ENCODE results near the gene PCDH10. TPM values are rescaled to one million over a fixed set of nuclear protein-coding genes. Genes with fewer than 3 reads are reported as not detected.

Gene PCDH10
- total RNA-seq, 2 donors from 2014 or later: 0.44 to 0.94 TPM

- Histone ChIP-seq H3K27ac (no peak overlapping the region), H3K36me3 (no peaks in the 10 kb centered on the region), H3K9me3 (no peaks in the 10 kb centered on the region), H3K27me3 (no peaks in the 10 kb centered on the region), H3K4me1 (no peaks in the 10 kb centered on the region), H3K4me3 (no peak overlapping the region)
- TF ChIP-seq CTCF (IDR thresholded peaks at IDR 0.05): no peak
- no peak for DNase-seq (ENCODE audit: low spot score)
These were observed 29.9 kb downstream of the PCDH10 start for GRCh38 chr4:133178956-133179355.

GRCh38 chr4:133186210-133186609 is 37.1 kb downstream of the PCDH10 start:
- no peak for TF ChIP-seq CTCF (IDR thresholded peaks at IDR 0.05)
- H3K4me1 ChIP-seq: no peaks in the 10 kb centered on the region
- no peaks in the 10 kb centered on the region for H3K27me3 ChIP-seq
- DNase-seq (ENCODE audit: low spot score): no peak
- no peak overlapping the region for H3K4me3 ChIP-seq
- no peaks in the 10 kb centered on the region for H3K36me3 ChIP-seq
- no peaks in the 10 kb centered on the region for H3K9me3 ChIP-seq
- no peak overlapping the region for H3K27ac ChIP-seq

- no peak for TF ChIP-seq CTCF (IDR thresholded peaks at IDR 0.05)
- Histone ChIP-seq H3K27ac (no peak overlapping the region), H3K4me3 (no peak overlapping the region), H3K4me1 (no peaks in the 10 kb centered on the region), H3K36me3 (no peaks in the 10 kb centered on the region), H3K27me3 (no peaks in the 10 kb centered on the region), H3K9me3 (no peaks in the 10 kb centered on the region)
- no peak for DNase-seq (ENCODE audit: low spot score)
These were observed 37.8 kb downstream of the PCDH10 start for GRCh38 chr4:133186845-133187244.

GRCh38 chr4:133188433-133189146 is 39.5 kb downstream of the PCDH10 start:
- Histone ChIP-seq H3K36me3 (no peaks in the 10 kb centered on the region), H3K4me3 (no peak overlapping the region), H3K4me1 (no peaks in the 10 kb centered on the region), H3K9me3 (no peaks in the 10 kb centered on the region), H3K27me3 (no peaks in the 10 kb centered on the region), H3K27ac (no peak overlapping the region)
- no peak for TF ChIP-seq CTCF (IDR thresholded peaks at IDR 0.05)
- DNase-seq (ENCODE audit: low spot score): no peak

GRCh38 chr4:133189147-133189517 is 40.0 kb downstream of the PCDH10 start:
- TF ChIP-seq CTCF (IDR thresholded peaks at IDR 0.05): no peak
- H3K4me3 ChIP-seq: no peak overlapping the region

GRCh38 chr4:133190098-133190497 is 41.0 kb downstream of the PCDH10 start:
- no peak for TF ChIP-seq CTCF (IDR thresholded peaks at IDR 0.05)
- no peak overlapping the region for H3K27ac ChIP-seq
- no peaks in the 10 kb centered on the region for H3K27me3 ChIP-seq
- H3K36me3 ChIP-seq: no peaks in the 10 kb centered on the region
- no peak for DNase-seq (ENCODE audit: low spot score)
- H3K9me3 ChIP-seq: no peaks in the 10 kb centered on the region
- no peaks in the 10 kb centered on the region for H3K4me1 ChIP-seq
- no peak overlapping the region for H3K4me3 ChIP-seq

More at GRCh38 chr4:133189147-133189517, 40.0 kb downstream of the PCDH10 start:
- H3K36me3 ChIP-seq: no peaks in the 10 kb centered on the region
- H3K27me3 ChIP-seq: no peaks in the 10 kb centered on the region
- DNase-seq (ENCODE audit: low spot score): no peak
- no peaks in the 10 kb centered on the region for H3K9me3 ChIP-seq
- H3K27ac ChIP-seq: no peak overlapping the region
- no peaks in the 10 kb centered on the region for H3K4me1 ChIP-seq

Measured in right atrium auricular region (tissue), 2 donors.